CD4-positive, alpha-beta T cell treated with Interferon gamma for 1 hour (primary cell): ENCODE measurements around the gene GRIK5.

Source experiments
- DNase-seq: peaks from one replicate; pipeline ENCODE4 v3.0.0-alpha.2; 2020

The GRIK5 gene

GRCh38 chr19:42093926-42094325 is 23.9 kb upstream of the GRIK5 start:
- DNase-seq, result no peak

DNA sequence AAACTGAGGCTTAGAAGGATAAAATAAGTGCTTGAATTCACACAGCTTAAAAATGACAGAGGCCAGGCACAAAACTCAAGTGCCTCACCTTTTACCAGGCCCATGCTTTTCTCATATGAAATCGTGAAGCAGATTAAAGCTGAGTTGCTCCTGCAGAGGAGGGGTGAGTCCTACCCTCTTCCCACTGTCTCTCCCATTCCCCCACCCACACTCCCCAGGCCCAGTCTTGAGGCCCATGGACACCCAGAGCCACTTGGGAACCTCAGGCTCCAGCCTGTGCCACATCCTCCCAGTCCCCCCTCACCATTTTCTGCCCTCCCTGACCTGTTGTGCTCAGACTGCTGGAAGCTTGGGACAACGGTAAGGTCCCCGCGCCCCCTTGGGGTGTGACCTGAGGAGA is 23.5 kb upstream of the GRIK5 start:
- no peak for DNase-seq

GRCh38 chr19:42092350-42092749 is 22.3 kb upstream of the GRIK5 start:
- DNase-seq, result peak; percentile 37

- DNase-seq, result no peak
Measured at GRCh38 chr19:42091742-42092141, 21.7 kb upstream of the GRIK5 start.

DNA sequence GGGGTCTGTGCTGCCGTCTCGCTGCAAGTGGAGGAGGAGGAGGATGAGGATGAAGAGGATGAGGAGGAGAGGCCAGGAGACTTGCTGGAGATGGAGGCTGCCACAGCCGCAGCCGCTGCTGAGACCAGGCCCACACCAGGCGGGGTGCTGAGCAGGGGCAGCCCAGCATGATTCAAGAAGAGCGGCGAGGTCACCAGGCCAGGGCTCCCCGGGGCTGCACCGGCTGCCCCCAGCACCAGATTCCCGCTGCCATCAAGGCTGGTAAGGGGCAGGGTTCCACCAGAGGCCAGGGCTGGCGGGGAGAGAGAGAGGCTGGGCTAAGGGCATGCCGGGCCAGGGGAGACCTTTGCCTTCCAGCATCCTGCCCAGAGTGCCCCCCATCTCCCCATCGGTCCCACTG is 21.3 kb upstream of the GRIK5 start:
- no peak for DNase-seq

GRCh38 chr19:42090672-42091071 is 20.7 kb upstream of the GRIK5 start:
- DNase-seq, result no peak

- DNase-seq, result no peak
Measured at GRCh38 chr19:42089772-42090171, 19.8 kb upstream of the GRIK5 start.

DNA sequence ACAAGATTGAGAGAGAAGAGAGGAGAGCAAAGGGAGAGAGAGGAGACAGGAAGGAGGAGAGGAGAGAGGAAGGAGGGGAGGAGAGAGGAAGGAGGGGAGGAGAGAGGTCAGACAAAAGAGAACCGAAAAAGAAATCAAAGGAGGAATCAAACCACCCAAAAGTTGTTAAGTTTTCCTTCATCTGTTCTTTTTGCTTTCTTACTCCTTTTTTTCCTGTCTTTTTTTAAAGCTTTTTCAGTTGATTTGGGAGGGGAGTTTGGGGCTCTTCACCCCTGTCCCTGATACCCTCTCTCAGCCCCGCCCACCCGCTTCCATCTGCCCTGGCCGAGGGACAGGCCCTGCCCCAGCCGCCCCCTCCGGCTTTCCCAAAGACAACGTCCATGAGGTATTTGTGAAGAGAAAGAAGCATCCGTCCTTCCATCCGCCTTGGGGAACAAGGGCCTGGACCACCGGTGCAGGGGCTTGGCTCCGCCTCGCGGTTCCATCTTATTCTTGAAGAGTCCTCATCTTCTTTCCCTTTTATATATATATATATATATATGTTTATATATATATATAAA is 19.3 kb upstream of the GRIK5 start:
- no peak for DNase-seq

- no peak for DNase-seq
Measured at GRCh38 chr19:42088471-42089190, 18.6 kb upstream of the GRIK5 start.

- DNase-seq, result no peak
Measured at GRCh38 chr19:42086770-42087550, 17.0 kb upstream of the GRIK5 start.

- no peak for DNase-seq
Measured at GRCh38 chr19:42086188-42086736, 16.3 kb upstream of the GRIK5 start.

DNA sequence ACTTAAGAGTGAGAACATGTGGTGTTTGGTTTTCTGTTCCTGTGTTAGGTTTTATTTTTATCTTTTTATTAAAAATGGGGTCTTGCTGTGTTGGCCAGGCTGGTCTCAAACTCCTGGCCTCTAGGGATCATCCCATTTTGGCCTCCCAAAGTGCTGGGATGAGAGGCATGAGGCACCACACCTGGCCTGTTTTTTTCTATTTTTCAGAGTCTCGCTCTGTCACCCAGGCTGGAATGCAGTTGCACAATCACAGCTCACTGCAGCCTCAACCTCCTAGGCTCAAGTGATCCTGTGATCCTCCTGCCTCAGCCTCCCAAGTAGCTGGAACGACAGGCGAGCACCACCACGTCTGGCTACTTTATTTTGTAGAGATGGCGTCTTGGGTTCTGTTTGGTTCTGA is 13.5 kb upstream of the GRIK5 start:
- DNase-seq, result no peak

DNA sequence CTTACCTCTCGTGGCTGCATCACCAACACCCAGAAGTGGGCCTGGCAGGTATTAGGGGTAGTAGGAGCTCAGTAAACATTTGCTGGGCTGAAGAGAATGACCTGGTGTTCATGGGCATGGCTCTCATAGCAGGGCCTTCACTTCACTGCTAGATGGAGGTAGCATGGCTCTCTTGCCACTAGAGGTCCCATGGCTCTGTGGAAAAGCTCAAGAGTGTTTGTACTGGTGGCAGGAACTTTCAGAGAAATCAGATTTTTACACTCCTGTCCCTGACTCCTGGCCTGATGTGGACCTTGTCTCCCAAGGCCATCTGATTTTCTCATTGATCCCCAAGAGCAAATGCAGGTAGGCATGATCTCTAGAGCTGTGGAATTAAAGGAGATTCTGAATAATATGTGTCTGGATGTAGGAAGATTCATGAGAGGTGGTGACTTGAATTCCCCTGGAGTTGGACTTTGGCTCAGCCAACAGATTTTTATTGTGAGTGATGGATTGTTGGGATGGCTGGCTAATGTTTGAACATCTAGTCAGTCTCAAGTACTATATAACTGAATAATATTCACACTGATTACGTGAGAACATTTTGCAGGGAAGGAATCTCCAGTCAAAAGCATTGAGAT is 11.7 kb upstream of the GRIK5 start:
- DNase-seq, result no peak

DNA sequence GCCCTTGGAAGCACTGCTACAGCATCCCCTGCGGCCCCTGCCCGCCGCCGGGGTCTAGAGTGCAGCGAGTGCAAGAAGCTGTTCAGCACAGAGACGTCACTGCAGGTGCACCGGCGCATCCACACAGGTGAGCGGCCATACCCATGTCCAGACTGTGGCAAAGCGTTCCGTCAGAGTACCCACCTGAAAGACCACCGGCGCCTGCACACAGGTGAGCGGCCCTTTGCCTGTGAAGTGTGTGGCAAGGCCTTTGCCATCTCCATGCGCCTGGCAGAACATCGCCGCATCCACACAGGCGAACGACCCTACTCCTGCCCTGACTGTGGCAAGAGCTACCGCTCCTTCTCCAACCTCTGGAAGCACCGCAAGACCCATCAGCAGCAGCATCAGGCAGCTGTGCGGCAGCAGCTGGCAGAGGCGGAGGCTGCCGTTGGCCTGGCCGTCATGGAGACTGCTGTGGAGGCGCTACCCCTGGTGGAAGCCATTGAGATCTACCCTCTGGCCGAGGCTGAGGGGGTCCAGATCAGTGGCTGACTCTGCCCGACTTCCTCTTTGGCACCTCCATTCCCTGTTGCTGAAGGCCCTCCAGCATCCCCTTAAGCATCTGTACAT is 10.9 kb upstream of the GRIK5 start:
- DNase-seq, result no peak

- no peak for DNase-seq
Measured at GRCh38 chr19:42079886-42080763, 10.1 kb upstream of the GRIK5 start.

- no peak for DNase-seq
Measured at GRCh38 chr19:42079276-42079669, 9.3 kb upstream of the GRIK5 start.

GRCh38 chr19:42078538-42079275 is 8.7 kb upstream of the GRIK5 start:
- DNase-seq, result no peak

DNA sequence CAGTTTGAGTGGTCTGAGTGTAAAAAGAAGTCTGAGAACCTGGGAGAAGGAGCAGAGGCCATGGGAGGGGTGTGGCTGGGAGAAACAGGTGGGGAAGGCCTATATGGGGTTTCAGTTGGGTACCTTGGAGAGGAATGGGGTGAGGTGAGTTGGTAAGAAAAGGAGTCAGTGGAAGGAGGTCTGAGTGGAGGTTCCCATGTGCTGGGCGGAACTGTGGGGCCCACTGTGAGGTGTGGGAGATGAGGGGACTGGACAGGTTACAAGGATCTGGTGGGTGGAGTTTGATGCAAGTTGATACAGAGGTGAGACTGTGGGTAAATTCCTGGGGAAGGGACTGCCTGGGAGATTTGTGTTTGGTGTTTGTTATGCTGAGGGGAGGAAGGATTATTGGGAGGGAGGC is 8.1 kb upstream of the GRIK5 start:
- DNase-seq, result no peak

GRCh38 chr19:42076380-42076944 is 6.5 kb upstream of the GRIK5 start:
- DNase-seq, result no peak

GRCh38 chr19:42075616-42076379 is 5.8 kb upstream of the GRIK5 start, which contains the start of gene ZNF574:
TSS of gene ZNF574 (plus strand) at chr19:42076166. CDS start at chr19:42078607, 2,441 bp downstream.
- peak; percentile 99 for DNase-seq
